Fibroblast of the aortic adventitia (primary cell): ENCODE results near the gene ABL1. TPM values are rescaled to one million over a fixed set of nuclear protein-coding genes. Genes with fewer than 3 reads are reported as not detected.

Source experiments
- DNase-seq: peaks from one replicate; pipeline ENCODE4 v3.0.0-alpha.2; 2010; ENCODE audit warnings: low read depth
- H3K4me3 ChIP-seq: 2 replicates; pipeline ENCODE4 v1.5.1; 2011; ENCODE audit warnings: low read depth, mild to moderate bottlenecking, control low read depth, low read length, moderate library complexity
- CTCF ChIP-seq: IDR thresholded peaks from 2 replicates; pipeline ENCODE4 v1.5.1; 2011; ENCODE audit warnings: mild to moderate bottlenecking, low read length, control low read depth, inconsistent platforms; ENCODE audit not compliant: insufficient read depth
- total RNA-seq: library from RNA; depleted of rRNA; stranded (reverse); fragments of >200 nt; gene quantifications from 2 replicates; pipeline ENCODE4 v1.2.3, GENCODE V29; 2012; ENCODE audit warnings: low replicate concordance

Gene ABL1
- total RNA-seq, 1 donor = 73.3 TPM

GRCh38 chr9:130913599-130914416 is 78.8 kb downstream of the ABL1 start:
- TF ChIP-seq CTCF = no peak
- no peak overlapping the region for H3K4me3 ChIP-seq
- DNase-seq = no peak

GRCh38 chr9:130914417-130915095 is 79.5 kb downstream of the ABL1 start:
- TF ChIP-seq CTCF = no peak

GRCh38 chr9:130915096-130915447 is 80.0 kb downstream of the ABL1 start:
- H3K4me3 ChIP-seq = no peak overlapping the region
- TF ChIP-seq CTCF = no peak
- DNase-seq = no peak

More at GRCh38 chr9:130914417-130915095, 79.5 kb downstream of the ABL1 start:
- DNase-seq = no peak
- H3K4me3 ChIP-seq = no peak overlapping the region

- no peak for TF ChIP-seq CTCF
- no peak for DNase-seq
- H3K4me3 ChIP-seq = no peak overlapping the region
Observed at GRCh38 chr9:130917168-130917960, 82.3 kb downstream of the ABL1 start.

GRCh38 chr9:130918101-130918825 is 83.2 kb downstream of the ABL1 start:
- H3K4me3 ChIP-seq = no peak overlapping the region
- no peak for DNase-seq
- no peak for TF ChIP-seq CTCF
